GM12891 (cell line): Measurements from ENCODE around the gene PDE5A.

Source experiments
- POLR2A ChIP-seq: IDR thresholded peaks from 2 replicates; pipeline ENCODE4 v1.6.1; 2011; ENCODE audit warnings: low read depth, low read length, control low read depth
- POU2F2 ChIP-seq: IDR thresholded peaks from 2 replicates; pipeline ENCODE4 v1.6.1; 2011; ENCODE audit warnings: low read depth, mild to moderate bottlenecking, control low read depth, low read length, moderate library complexity
- TAF1 ChIP-seq: IDR thresholded peaks from 2 replicates; pipeline ENCODE4 v1.6.1; 2011; ENCODE audit warnings: low read depth, low read length, control low read depth

DNA sequence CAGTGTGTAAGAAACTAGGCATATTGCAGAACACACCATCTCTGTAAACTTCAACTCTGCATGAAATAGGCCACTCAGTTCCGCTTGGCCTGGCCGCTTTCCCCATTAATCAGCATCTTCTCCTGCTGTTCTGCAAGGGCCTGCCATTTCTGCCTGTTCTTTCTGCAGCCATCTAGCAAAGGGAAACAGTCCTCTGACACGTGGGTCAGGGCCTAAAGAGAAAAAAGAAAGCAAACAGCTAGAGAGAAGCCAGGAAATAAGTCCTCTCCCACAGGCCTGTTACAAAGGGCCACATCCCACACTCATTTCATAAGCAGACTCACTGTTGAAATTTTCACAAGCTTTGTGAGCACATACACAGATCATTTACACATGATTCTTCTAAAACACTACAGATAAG, 130.1 kb downstream of the PDE5A start:
- TF ChIP-seq POU2F2 (no peak), POLR2A (no peak), TAF1 (no peak)
